ENCODE results near the gene CENPX. TPM values are rescaled to one million over a fixed set of nuclear protein-coding genes. Genes with fewer than 3 reads are reported as not detected.

CENPX gene
- total and polyA plus RNA-seq, 2 of the 13 experiments (the other 11 are each of a cell fraction or from before 2014, with no cell fraction given): 92.7 to 170 TPM

- TF ChIP-seq HOMEZ (CRISPR knock-in tag; IDR thresholded peaks at IDR 0.05; ENCODE audit: low read depth) (no peak), ZFP36L1 (CRISPR knock-in tag; IDR thresholded peaks at IDR 0.05) (no peak), KLF16 (CRISPR knock-in tag; IDR thresholded peaks at IDR 0.05) (0 out of 4 replicates have a peak, but pooled peaks of 1 of the 2 experiments have one; percentile 44), CBX2 (IDR thresholded peaks at IDR 0.05; ENCODE audit: low read depth, low read length) (no peak), CBX2 (CRISPR knock-in tag; IDR thresholded peaks at IDR 0.05; ENCODE audit: low read depth) (no peak), SOX13 (IDR thresholded peaks at IDR 0.05) (no peak), SOX13 (CRISPR knock-in tag; conservative IDR thresholded peaks at IDR 0.05 in 1 of 2, IDR thresholded peaks at IDR 0.05 in 1 of 2) (peak in 1 of 2 experiments; percentile 12; a peak in 1 of 4 replicates), SNAPC4 (CRISPR knock-in tag; IDR thresholded peaks at IDR 0.05) (0 out of 2 replicates have a peak, but pooled peaks have one; percentile 49), AKAP8 (CRISPR knock-in tag; IDR thresholded peaks at IDR 0.05) (no peak), NFKB2 (CRISPR knock-in tag; IDR thresholded peaks at IDR 0.05; ENCODE audit: borderline replicate concordance) (peak; percentile 61; the same call in 1 of the 2 replicates), SUZ12 (IDR thresholded peaks at IDR 0.05; ENCODE audit: low read depth, low read length) (no peak), CBX1 (IDR thresholded peaks at IDR 0.05; ENCODE audit: low read depth) (no peak), ZNF12 (CRISPR knock-in tag; IDR thresholded peaks at IDR 0.05) (no peak), ZNF589 (CRISPR knock-in tag; conservative IDR thresholded peaks at IDR 0.05) (no peak), EP300 (IDR thresholded peaks at IDR 0.05; ENCODE audit: low read depth in 2 of 2, low read length in 2 of 2) (no peak), EP300 (CRISPR knock-in tag; IDR thresholded peaks at IDR 0.05; ENCODE audit: borderline replicate concordance) (0 out of 2 replicates have a peak, but pooled peaks have one; percentile 18), ZC3H13 (CRISPR knock-in tag; IDR thresholded peaks at IDR 0.05) (no peak), ZNF775 (CRISPR knock-in tag; IDR thresholded peaks at IDR 0.05; ENCODE audit: borderline replicate concordance) (no peak), NFYB (CRISPR knock-in tag; IDR thresholded peaks at IDR 0.05) (0 out of 2 replicates have a peak, but pooled peaks have one; percentile 10), ZNF768 (CRISPR knock-in tag; IDR thresholded peaks at IDR 0.05) (peak; percentile 46; the same call in 1 of the 2 replicates), ZBTB49 (CRISPR knock-in tag; IDR thresholded peaks at IDR 0.05; ENCODE audit: borderline replicate concordance) (no peak), XRCC5 (optimal IDR thresholded peaks at IDR 0.05; ENCODE audit: low read length) (peak; percentile 31)
Observed at GRCh38 chr17:82039695-82040299, 17.1 kb upstream of the CENPX start (continued).

Data from HepG2 (cell line).